Measurements from ENCODE around the gene AQP6.

The AQP6 gene

DNA sequence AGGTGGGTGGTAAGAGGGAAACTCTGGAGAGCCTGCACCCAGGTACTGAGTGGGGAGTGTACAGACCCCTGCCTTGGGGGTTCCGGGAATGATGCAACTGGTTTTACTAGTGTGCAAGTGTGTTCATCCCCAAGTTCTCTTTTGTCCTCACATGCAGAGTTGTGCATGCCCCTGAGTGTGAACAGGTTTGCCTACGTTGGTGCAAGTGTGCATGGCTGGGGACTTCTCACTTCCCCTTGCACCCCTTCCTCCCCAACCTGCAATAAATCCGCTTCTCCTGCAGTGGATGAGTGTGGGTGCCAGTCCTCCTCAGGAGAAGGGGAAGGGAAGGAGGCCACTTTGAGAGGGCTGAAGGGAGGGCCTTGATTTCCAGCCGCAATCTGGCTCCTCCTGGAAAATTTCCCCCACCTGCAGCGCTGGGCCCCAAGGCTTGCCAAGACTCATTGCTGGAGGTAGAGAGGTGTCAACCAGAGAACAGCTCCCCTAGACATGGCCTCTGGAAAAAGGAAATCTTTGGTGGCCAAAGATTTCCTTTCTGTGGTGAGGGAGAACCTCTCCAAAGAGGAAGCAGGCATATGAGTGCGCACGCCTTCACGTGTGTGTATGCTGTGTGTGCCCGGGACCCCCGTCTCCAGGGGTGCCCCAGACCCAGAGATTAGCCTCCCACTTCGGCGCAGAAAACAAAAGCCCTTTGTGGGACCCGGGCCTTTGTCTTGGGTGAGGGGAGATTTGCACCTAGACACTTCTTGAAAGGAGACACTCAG lies 16.7 kb upstream of the AQP6 start:
- DNase-seq (ENCODE audit: low read depth), result no peak

- no peak for DNase-seq (ENCODE audit: low read depth)
Measured at GRCh38 chr12:49956663-49957569, 15.8 kb upstream of the AQP6 start.

DNA sequence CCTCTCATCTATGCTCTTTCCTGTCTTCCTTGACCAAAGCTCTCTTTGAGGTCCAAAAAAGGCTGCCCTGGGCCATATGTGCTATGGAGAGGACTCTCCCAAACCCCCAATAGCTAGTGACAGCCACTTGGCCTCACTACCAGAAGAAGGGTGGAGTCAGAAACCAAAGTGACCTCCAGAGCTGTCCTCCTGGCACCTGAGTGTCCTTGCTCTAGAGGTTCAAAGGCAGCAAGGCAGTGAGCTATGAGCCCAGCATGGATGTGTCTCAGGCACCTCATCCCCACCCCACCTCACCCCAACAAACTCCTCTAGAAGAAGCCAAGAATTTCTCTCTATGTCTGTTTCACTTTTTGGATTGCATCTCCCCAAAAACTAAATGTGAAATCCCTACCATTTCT lies 15.2 kb upstream of the AQP6 start:
- DNase-seq (ENCODE audit: low read depth), result no peak

DNA sequence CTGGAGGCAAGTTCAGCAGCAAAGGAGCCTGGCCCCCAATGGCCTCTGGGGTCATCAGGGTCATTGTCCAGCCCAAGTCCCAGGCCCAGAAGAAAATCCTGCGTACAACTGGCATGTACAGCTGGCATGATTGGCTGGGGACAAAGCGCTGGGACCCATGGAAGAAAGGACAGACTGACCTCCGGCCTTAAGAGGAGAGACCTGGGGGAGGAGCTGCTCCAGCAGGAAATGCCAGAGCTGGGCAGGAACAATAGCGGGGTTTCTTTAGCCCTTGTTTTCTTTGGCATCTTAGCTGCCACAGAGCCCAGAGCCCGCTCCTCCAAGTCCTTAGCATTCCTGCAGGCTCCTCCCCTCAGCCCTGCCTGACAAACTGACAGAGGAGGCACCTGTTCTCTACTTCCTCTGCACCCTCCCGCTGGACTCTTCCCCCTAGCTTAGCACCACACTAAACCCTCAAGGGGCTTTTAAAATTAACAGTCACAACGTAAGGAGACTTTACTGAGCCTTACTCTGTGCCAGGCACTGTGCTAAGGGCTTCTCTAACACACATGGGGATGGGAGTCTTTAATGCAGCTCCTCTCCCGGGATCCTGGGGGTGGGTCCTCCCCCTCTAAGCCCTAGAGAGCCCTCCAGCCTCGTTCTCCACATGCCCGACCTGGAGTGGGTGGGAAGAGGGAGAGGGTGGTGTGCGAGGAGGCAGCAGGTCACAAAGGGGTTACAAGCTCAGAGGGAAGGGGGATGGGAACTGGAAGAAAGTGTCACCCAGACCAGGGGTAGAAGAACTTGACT lies 12.9 kb upstream of the AQP6 start:
- no peak for DNase-seq (ENCODE audit: low read depth)

DNA sequence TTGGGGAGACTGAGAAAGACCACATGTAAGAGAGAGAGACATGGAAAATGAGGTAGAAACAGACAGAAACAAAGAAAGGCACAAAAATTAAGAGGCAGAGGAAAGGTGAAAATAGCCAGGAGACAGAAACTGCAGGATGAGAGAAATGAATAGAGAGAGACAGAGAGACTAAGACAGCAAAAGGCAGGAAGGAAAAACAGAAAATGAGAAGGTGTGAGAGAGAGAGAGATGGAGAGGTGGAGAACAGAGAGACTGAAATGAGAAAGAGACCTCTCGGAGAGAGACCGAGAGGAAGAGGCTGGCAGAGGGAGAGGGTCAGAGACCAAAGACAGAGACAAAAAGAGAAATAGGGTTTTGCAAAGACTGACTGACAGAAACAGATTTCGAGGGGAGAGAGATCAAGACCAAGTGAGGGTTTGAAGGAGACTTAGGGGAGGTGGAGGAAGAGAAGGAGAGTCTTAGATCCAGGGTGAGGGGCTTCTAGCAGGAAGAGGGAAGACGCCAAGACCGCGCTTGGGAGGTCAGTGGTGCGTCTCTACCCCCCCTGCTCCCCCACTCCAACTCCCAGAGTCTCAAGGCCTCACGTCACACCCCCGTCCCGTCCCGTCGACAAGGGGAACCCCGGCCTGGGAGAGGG lies 12.2 kb upstream of the AQP6 start:
- no peak for DNase-seq (ENCODE audit: low read depth)

DNA sequence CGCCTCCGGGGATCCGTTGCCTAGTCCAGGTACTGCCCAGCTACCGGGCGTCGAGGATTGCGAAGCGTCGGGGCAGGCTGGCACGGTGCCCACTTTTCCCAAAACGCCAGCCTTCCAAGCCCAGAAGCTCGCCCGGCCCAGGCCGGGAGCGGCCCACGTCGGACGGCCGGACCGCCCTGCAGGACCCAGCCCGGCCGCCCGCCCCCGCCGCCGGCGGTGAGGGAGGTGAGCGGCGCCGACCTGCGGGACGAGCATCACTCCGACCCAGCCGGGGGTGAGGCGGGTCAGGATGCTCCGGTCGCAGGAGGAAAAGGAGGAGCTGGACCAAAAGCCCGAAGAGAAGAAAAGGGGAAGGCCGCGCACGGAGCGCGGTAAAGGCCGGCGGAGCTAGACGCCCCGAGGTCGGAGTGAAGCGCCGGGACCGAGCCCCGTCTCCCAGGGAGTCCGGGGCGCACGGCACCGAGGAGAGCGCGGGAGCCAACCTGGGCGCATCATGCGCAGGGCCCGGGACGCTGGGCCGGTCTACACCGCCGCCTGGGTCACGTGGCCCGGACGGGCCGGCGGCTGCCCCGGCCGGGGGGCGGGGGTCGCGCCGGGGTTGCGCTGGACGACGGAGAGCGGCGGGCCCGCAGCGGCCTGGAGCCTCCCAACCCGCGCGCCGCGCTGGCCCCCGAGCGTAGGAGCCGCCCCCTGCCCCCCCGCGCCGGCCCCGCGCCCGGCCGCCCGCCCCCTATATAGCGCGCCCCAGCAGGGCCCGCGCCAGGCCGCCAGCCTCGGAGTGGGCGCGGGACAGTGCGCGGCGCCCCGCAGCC lies 11.4 kb upstream of the AQP6 start, which contains the start of gene AQP5:
Gene AQP5 (plus strand): TSS at position 762 of the 812 bp plus-strand sequence. CDS start 146 bp downstream, outside the sequence.
- DNase-seq (ENCODE audit: low read depth), result no peak

- no peak for DNase-seq (ENCODE audit: low read depth)
Measured at GRCh38 chr12:49961993-49962764, 10.6 kb upstream of the AQP6 start.

GRCh38 chr12:49962861-49963765 lies 9.6 kb upstream of the AQP6 start:
- DNase-seq (ENCODE audit: low read depth), result no peak

GRCh38 chr12:49963976-49964815 lies 8.6 kb upstream of the AQP6 start:
- no peak for DNase-seq (ENCODE audit: low read depth)

- no peak for DNase-seq (ENCODE audit: low read depth)
Measured at GRCh38 chr12:49964849-49965624, 7.7 kb upstream of the AQP6 start.

GRCh38 chr12:49965836-49966235 lies 6.9 kb upstream of the AQP6 start:
- DNase-seq (ENCODE audit: low read depth), result no peak

GRCh38 chr12:49966511-49967041 lies 6.2 kb upstream of the AQP6 start:
- no peak for DNase-seq (ENCODE audit: low read depth)

GRCh38 chr12:49967042-49967776 lies 5.5 kb upstream of the AQP6 start:
- DNase-seq (ENCODE audit: low read depth), result peak; percentile 87

DNA sequence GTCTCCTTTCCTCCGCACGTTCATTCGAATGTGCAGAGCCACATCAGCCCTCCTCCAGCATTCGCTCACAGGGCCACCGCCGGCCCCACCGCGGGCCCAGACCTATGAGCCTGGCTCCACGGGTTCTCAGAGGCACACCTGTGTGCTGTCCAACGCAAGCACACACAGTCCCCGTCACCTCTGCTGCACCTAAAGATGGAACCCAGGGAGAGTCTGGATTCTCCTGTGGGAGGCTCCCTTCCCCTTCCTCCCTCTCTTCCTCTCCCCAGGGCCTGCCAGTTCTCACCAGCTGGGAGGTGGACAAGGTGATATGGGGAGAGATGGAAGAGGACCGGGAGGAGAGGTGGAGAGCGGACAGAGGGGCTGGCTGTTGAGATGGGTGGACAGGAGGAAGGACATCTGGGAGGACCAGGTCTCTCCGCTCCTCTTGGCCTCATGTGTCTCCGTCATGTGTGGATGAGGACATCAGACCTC lies 4.9 kb upstream of the AQP6 start:
- no peak for DNase-seq (ENCODE audit: low read depth)

DNA sequence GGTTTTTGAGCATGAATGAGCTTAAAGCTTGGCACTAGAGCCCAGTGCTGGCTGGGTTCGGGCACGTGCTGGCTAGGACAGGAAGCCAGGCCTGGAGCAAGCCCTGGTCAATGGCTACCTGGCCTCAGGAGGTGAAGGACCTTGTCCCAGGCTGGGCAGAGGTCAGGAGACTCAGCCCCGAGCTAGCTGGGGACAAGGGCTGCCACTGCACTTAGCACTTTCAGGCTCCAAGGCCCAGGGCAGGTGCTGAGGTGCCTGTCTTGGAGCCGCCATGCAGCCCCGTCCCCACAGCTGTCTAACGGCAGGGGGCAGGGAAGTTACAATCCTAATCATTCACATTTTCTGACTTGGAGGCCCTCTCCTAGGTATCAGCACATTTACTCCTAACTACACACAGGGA lies 4.3 kb upstream of the AQP6 start:
- no peak for DNase-seq (ENCODE audit: low read depth)

- DNase-seq (ENCODE audit: low read depth), result no peak
Measured at GRCh38 chr12:49969027-49969426, 3.7 kb upstream of the AQP6 start.

Data from T follicular helper cell (primary cell).